Heart right ventricle (tissue), 16 donors: ENCODE results near the gene HSF5. TPM values are rescaled to one million over a fixed set of nuclear protein-coding genes. Genes with fewer than 3 reads are reported as not detected.

Experiments
- ATAC-seq, 8 donors: fragments of 200-7000 bp; cut with Tn5 transposase; one replicate each; pipeline ENCODE4 v1.9.1; 2020; ENCODE audit warnings: mild to moderate bottlenecking in 8 of 8, moderate library complexity in 8 of 8, moderate number of reproducible peaks in 1 of 8
- DNase-seq, 2 donors: peaks; one replicate each; pipeline ENCODE4 v3.0.0-alpha.2; 2020
- H3K27ac ChIP-seq, 10 donors: fragments of 200-600 bp; sonication (generic) in 2 of 10; one replicate each; pipeline versions ENCODE4 v1.5.0 to v1.8.0; 2020 to 2022; ENCODE audit warnings: mild to moderate bottlenecking in 3 of 10
- H3K27me3 ChIP-seq, 7 donors: fragments of 200-600 bp; one replicate each; pipeline ENCODE4 v1.8.0; 2021 to 2022; ENCODE audit warnings: mild to moderate bottlenecking in 2 of 7
- H3K36me3 ChIP-seq, 9 donors: fragments of 200-600 bp; sonication (generic) in 1 of 9; one replicate each; pipeline versions ENCODE4 v1.5.0 to v1.8.0; 2020 to 2022; ENCODE audit warnings: mild to moderate bottlenecking in 2 of 9
- H3K4me1 ChIP-seq, 9 donors: fragments of 200-600 bp; sonication (generic) in 1 of 9; one replicate each; pipeline versions ENCODE4 v1.5.0 to v1.8.0; 2020 to 2022; ENCODE audit warnings: mild to moderate bottlenecking in 4 of 9
- H3K4me3 ChIP-seq, 10 donors: fragments of 200-600 bp; sonication (generic) in 2 of 10; one replicate each; pipeline versions ENCODE4 v1.5.0 to v1.8.0; 2020 to 2022; ENCODE audit warnings: mild to moderate bottlenecking in 7 of 10, moderate library complexity in 2 of 10
- H3K9me3 ChIP-seq, 11 donors: fragments of 200-600 bp in 10 of 11; sonication (generic) in 2 of 11; one replicate each; pipeline versions ENCODE4 v1.5.0 to v1.8.0; 2013 to 2022; ENCODE audit warnings: mild to moderate bottlenecking in 2 of 11, control low read depth in 1 of 11, moderate library complexity in 1 of 11
- CTCF ChIP-seq, 9 donors: fragments of 200-600 bp; sonication (generic) in 2 of 9; IDR thresholded peaks; one replicate each; pipeline versions ENCODE4 v1.5.0 to v1.8.0; 2021 to 2022; ENCODE audit warnings: antibody characterized with exemption in 9 of 9, mild to moderate bottlenecking in 5 of 9, moderate library complexity in 1 of 9
- WGBS, 2 donors: extraction: QIAGEN DNeasy Blood & Tissue Kit; methylation state at CpG; one replicate each; pipeline ENCODE4 v1.1.7; 2013; ENCODE audit warnings: inconsistent platforms in 1 of 2; 5-methylcytosine and 5-hydroxymethylcytosine counted together
- intact Hi-C, 10 donors: fragments of 100-400 bp; cut with DNase I; formaldehyde crosslinking; loops; one replicate each; pipeline versions ENCODE4 v1.11.1 to v1.14.2; 2022
- polyA plus RNA-seq, 2 donors: library from polyadenylated mRNA; stranded (reverse); fragments of 200-250 nt; gene quantifications; one replicate each; pipeline ENCODE4 v1.2.3, GENCODE V29; 2013
- total RNA-seq, 10 donors: library from RNA; stranded (reverse); fragmentation: NEBNext Ultra II Directional in 3 of 10; extraction: Animal tissue kit (Norgen Biotek cat#: 25700) in 3 of 10; gene quantifications; one replicate each; pipeline versions ENCODE4 v1.2.1 to v1.2.4, GENCODE V29; 2021 to 2023
- donor health status: Arrhythmogenic right ventricular cardiomyopathy.
- donor health status: ischemic (EF 13 %, LVEDD 7.1; RV severe dilation, severe dysfunction).
- donor health status: healthy with polysubstance abuse.
- donor health status: DM: no; HTN: yes; CAD: no.
- donor health status: DM: no; HTN: no; CAD: no.
- donor health status: ischemic (EF 25% LVEDD 6.9; RV normal size, moderate dysfunction).
- donor health status: ischemic (EF 25% LVEDD 5.7; RV mildly dilated, moderate dysfunction).
- donor health status: healthy.
- donor health status: DM: yes; HTN: yes; CAD: no.
- donor health status: Ischemic cardiomyopathy.
- donor health status: ischemic (EF 35%, LVEDD 5.7; RV mildly dilated, moderate dysfunction).
- donor health status: nonischemic (EF 11% LVEDD 7.7; RV severe dilation, severe dysfunction).
- donor health status: DM: yes; HTN: yes; CAD: no.
- donor health status: PGD.
- donor health status: ischemic (EF 29% LVEDD 5.4; RV normal size, mild dysfunction).
- donor health status: nonischemic (EF 23%, LVEDD 6.1; RV moderate dilation, normal function).

HSF5 gene
- total and polyA plus RNA-seq, 12 donors = 0.04 to 0.14 (median 0.05) TPM; not detected in 9

GRCh38 chr17:58370716-58371115, 117.5 kb downstream of the HSF5 start:
- H3K27ac ChIP-seq = no peak overlapping the region
- H3K27me3 ChIP-seq = no peaks in the 10 kb centered on the region
- H3K9me3 ChIP-seq = no peaks in the 10 kb centered on the region
- intact Hi-C loops = no loop called here
- peaks cover 0 to 4% (median 0%) of the 10 kb centered on the region in 9 donors for H3K4me1 ChIP-seq
- TF ChIP-seq CTCF (IDR thresholded peaks at IDR 0.05) = no peak
- H3K36me3 ChIP-seq = no peaks in the 10 kb centered on the region
- WGBS, 2 donors = 75 to 81% methylated on average over 9 of the region's 9 CpGs
- ATAC-seq (no peak), DNase-seq (no peak)
- H3K4me3 ChIP-seq = no peak overlapping the region

GRCh38 chr17:58370309-58370708, 117.9 kb downstream of the HSF5 start:
- H3K36me3 ChIP-seq = no peaks in the 10 kb centered on the region
- no peak for DNase-seq
- H3K4me1 ChIP-seq = peaks cover 0 to 4% (median 0%) of the 10 kb centered on the region in 9 donors
- no peak overlapping the region for H3K27ac ChIP-seq
- no peak for ATAC-seq
- no peak overlapping the region for H3K4me3 ChIP-seq
- WGBS, 2 donors = 93 to 95% methylated on average over 5 of the region's 5 CpGs
- no peak for TF ChIP-seq CTCF (IDR thresholded peaks at IDR 0.05)
- intact Hi-C loops = no loop called here
- no peaks in the 10 kb centered on the region for H3K27me3 ChIP-seq
- H3K9me3 ChIP-seq = no peaks in the 10 kb centered on the region

Other genes starting within 250 kb of the HSF5 start
- gene LPO, start 249.8 kb downstream of the HSF5 start, total RNA-seq = not detected
- gene LPO, start 249.8 kb downstream of the HSF5 start, polyA plus RNA-seq = not detected
- 1 to 10 TPM in 1 of 10 donors, under 1 TPM in 7, not detected in 2; 0.08 to 2.5 (median 0.25) TPM for gene MPO, start 207.5 kb downstream of the HSF5 start, total RNA-seq
- gene MPO, start 207.5 kb downstream of the HSF5 start, polyA plus RNA-seq = under 1 TPM; 0.07 to 0.15 TPM
- 10 to 100 TPM in 8 of 10 donors, 1 to 10 TPM in 2; 6.0 to 18.7 (median 12.4) TPM for gene TSPOAP1, start 159.6 kb downstream of the HSF5 start, total RNA-seq
- gene TSPOAP1, start 159.6 kb downstream of the HSF5 start, polyA plus RNA-seq = 10 to 100 TPM in 1 of 2 donors, 1 to 10 TPM in 1; 1.6 to 35.6 TPM
- 10 to 100 TPM; 49.0 to 73.4 (median 59.8) TPM for gene SUPT4H1, start 136.2 kb downstream of the HSF5 start, total RNA-seq
- 10 to 100 TPM; 38.0 to 95.0 TPM for gene SUPT4H1, start 136.2 kb downstream of the HSF5 start, polyA plus RNA-seq
- 1 to 10 TPM; 1.5 to 6.1 (median 3.7) TPM for gene RNF43, start 70.9 kb downstream of the HSF5 start, total RNA-seq
- 1 to 10 TPM in 1 of 2 donors, under 1 TPM in 1; 0.86 to 1.2 TPM for gene RNF43, start 70.9 kb downstream of the HSF5 start, polyA plus RNA-seq
- gene MTMR4, start 26.2 kb upstream of the HSF5 start, total RNA-seq = 10 to 100 TPM in 9 of 10 donors, 1 to 10 TPM in 1; 8.5 to 26.6 (median 17.1) TPM
- 10 to 100 TPM in 1 of 2 donors, 1 to 10 TPM in 1; 9.6 to 12.3 TPM for gene MTMR4, start 26.2 kb upstream of the HSF5 start, polyA plus RNA-seq
- gene TEX14, start 203.6 kb upstream of the HSF5 start, total RNA-seq = under 1 TPM in 6 of 10 donors, not detected in 4; 0.05 to 0.19 (median 0.14) TPM
- gene TEX14, start 203.6 kb upstream of the HSF5 start, polyA plus RNA-seq = under 1 TPM; 0.07 to 0.88 TPM
- gene RAD51C, start 204.2 kb upstream of the HSF5 start, total RNA-seq = 10 to 100 TPM; 33.2 to 40.7 (median 37.6) TPM
- 10 to 100 TPM; 19.4 to 33.1 TPM for gene RAD51C, start 204.2 kb upstream of the HSF5 start, polyA plus RNA-seq